NK-92 treated with Interleukin-12 subunit alpha and Interleukin-12 subunit beta, amount 100 ng/mL, for 24 hours (cell line): ENCODE data around the gene MUC4.
"Not testable (repeated sequence)": the region's sequence is repeated elsewhere in the genome, so short reads cannot be mapped to it uniquely, and the experiment has no call there.

Experiments
- DNase-seq: peaks from one replicate; lab custom pipeline; 2025; lab: John Stamatoyannopoulos, UW

The MUC4 gene

DNA sequence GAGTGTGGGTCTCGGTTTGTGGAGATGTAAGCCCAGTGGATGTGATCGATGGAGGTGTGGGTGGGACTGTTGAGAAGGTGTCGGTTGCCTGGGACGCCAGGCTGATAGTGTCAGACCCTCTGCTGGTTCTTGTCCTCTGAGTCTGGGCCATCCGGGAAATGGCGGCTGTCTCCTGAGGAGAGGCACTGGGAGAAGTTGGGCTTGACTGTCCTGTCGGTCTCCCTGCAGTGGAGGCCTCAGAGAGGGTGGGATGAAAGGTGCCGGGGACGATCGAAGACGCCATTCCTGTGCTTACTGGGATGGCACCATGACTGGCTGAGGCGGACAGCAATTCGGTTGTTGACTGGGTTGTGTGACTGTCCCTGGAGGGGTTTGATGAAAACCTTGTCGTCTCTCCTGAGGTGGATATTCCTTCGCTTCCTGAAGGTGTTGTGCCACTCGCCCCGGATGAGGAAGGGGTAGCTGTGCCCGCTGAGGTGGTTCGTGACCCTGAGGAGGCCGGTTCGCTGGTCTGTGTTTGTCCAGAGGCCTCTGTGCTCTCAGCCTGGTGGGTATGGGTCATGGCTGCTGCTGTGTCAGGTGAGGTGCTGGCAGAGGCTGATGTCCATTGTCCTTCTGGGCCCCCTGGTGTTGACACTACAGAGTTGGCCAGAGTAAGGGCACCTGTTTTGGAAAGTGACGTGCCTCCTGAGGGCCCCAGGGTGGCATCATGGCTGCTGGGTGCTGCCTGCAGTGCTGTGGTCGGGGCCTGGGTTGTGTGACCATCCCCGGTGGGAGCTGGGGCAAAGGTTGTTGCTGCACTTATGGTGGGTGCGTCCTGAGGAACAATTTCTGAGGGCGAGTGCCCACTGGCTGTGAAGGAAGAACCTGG lies 22.8 kb downstream of the MUC4 start:
- no peak for DNase-seq

DNA sequence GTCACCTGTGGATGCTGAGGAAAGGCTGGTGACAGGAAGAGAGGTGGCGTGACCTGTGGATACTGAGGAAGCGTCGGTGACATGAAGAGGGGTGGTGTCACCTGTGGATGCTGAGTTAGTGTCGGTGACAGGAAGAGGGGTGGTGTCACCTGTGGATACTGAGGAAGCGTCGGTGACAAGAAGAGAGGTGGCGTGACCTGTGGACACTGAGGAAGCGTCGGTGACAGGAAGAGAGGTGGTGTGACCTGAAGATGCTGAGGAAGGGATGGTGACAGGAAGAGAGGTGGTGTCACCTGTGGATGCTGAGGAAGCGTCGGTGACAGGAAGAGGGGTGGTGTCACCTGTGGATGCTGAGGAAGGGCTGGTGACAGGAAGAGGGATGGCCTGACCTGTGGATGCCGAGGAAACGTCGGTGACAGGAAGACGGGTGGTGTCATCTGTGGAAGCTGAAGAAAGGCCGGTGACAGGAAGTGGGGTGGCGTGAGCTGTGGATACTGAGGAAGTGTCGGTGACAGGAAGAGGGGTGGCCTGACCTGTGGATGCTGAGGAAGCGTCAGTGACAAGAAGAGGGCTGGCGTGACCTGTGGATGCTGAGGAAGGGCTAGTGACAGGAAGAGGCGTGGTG lies 25.8 kb downstream of the MUC4 start:
- DNase-seq = not testable (repeated sequence)

DNA sequence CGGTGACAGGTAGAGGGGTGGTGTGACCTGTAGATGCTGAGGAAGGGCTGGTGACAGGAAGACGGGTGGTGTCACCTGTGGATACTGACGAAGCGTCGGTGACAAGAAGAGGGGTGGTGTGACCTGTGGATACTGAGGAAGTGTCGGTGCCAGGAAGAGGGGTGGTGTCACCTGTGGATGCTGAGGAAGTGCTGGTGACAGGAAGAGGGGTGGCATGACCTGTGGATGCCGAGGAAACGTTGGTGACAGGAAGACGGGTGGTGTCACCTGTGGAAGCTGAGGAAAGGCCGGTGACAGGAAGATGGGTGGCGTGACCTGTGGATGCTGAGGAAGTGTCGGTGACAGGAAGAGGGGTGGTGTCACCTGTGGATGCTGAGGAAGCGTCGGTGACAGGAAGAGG lies 27.7 kb downstream of the MUC4 start:
- not testable (repeated sequence) for DNase-seq

GRCh38 chr3:195781236-195781635 lies 30.5 kb downstream of the MUC4 start:
- not testable (repeated sequence) for DNase-seq

DNA sequence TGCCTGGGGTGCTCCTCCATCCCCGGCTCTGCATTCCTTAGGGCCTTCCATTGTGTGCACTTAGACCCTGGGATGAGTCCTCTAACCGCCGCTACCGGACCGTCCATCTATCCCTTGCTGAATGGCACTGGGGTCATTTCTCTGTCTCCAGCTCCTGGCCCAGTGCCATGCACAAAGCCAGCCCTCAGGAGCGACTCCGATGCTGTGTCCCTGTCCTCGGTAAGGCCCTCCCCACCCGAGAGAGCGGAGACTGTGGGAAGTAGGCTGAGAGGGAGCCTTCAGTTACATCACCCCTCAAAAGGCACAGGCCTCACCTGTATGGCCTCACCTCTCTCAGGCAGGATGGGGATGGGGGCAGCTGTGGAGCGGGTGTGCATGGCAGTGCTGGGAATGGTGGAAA lies 33.8 kb downstream of the MUC4 start:
- no peak for DNase-seq

- DNase-seq = no peak
Measured at GRCh38 chr3:195774917-195775316, 36.8 kb downstream of the MUC4 start.

DNA sequence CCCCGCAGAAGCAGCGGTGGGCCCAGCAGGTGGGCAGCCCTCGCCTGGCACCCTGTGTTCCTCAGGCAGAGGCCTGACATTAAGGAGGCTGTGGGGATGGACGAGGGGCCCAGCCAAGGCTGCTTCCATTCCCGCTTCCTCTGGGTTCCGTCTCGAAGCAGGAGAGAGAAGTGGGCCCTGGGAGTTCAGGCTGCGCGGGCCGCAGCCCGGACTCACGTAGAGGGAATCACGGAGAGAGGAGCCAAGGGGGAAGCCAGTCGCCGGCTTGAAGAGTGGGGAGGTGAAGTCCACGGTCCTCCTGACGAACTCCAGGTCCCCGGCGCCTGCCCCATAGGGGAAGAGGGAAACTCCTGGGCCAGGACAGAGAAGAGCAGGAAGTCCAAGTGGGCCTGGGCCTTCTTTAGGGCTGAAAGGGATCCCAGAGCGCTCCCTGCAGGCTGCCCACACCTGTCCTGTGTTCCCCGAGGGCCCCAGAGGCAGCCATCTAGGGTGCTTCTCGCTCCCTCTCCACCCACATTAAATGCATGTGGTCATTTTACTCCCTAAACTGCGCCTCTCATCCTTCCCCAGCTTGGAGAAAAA lies 37.7 kb downstream of the MUC4 start:
- no peak for DNase-seq

GRCh38 chr3:195771646-195772300 lies 40.0 kb downstream of the MUC4 start:
- no peak for DNase-seq

GRCh38 chr3:195770841-195771645 lies 40.7 kb downstream of the MUC4 start:
- not testable (repeated sequence) for DNase-seq

- no peak for DNase-seq
Measured at GRCh38 chr3:195770081-195770840, 41.5 kb downstream of the MUC4 start.

- no peak for DNase-seq
Measured at GRCh38 chr3:195769551-195769950, 42.2 kb downstream of the MUC4 start.

- no peak for DNase-seq
Measured at GRCh38 chr3:195768831-195769303, 42.9 kb downstream of the MUC4 start.

- no peak for DNase-seq
Measured at GRCh38 chr3:195768414-195768813, 43.3 kb downstream of the MUC4 start.

GRCh38 chr3:195767792-195768191 lies 43.9 kb downstream of the MUC4 start:
- DNase-seq = no peak

DNA sequence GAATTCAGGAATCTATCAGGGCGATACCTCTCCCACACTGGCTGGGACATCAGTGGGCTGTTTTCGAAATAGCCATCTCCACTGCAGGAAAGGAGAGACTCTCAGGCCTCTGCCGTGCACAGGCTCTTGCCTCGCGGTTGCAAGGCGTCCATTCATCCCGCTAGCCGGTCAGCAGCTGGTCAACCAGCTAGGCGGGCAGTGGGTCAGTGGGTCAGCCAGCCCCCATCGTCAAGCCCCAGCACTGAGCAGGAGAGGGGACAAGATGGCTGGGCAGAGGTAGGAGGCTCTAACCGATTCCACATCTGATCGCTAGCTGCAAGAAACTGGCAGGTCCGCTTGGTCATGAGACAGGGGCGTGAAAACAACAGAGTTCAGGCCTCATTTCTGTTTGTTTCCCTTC lies 45.1 kb downstream of the MUC4 start:
- no peak for DNase-seq

GRCh38 chr3:195764961-195765706 lies 46.6 kb downstream of the MUC4 start:
- DNase-seq = no peak

DNA sequence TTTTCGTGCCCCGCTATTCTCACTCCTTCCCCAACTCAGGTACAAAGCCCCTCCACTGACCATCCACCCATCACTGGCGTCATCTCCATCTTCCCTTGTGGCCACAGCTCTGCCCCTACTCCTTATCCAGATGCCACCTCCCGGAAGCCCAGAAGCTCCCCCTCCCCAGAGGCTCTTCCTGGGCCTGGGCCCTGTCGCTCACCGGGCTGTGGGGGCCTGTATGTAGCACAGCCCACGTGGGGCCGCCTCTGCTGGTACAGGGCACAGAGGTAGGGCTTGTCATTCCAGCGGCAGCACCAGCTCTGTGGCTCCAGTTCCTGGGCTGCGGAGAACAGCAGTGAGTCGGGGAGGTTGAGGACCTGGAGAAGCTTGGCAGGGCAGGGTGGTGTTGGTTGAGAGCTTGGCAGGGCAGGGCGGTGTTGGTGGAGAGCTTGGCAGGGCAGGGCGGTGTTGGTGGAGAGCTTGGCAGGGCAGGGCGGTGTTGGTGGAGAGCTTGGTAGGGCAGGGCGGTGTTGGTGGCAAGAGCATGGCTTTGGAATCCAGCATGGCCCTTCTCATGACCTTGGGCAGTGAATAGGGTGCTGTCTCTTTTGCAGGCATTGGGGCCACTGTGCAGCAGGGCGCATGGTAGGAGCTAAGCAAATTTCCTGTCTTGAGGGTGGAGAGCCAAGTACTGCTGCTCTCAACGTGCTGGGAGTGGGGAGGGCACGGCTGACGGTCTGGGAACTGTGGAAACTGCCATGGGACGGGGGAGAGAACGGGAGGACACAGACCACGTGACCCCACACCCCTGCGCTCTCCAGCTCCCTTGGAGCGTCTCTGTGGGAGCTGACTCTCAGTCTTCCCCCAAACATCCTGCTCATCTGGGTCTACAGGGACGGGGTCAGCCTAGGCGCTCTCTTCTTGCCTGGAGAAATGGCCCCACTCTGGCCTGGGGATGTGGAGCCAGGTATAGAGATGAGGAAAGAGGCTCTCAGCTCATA lies 47.6 kb downstream of the MUC4 start:
- DNase-seq = no peak

- no peak for DNase-seq
Measured at GRCh38 chr3:195763076-195763830, 48.5 kb downstream of the MUC4 start.
